Endothelial cell of umbilical vein (primary cell): ENCODE results near the gene SLC4A2. TPM values are rescaled to one million over a fixed set of nuclear protein-coding genes. Genes with fewer than 3 reads are reported as not detected.

Experiments used
- BruUV-seq: library from RNA; stranded (reverse); fragments of 400-500 nt; replicated peaks from 2 replicates; lab custom pipeline; 2021; lab: Mats Ljungman, UMichigan
- CTCF ChIA-PET: fragments of 300-600, 350-600 bp; sonication (Branson Sonifier 250); formaldehyde crosslinking; loops from one replicate; lab custom pipeline; 2021; ENCODE audit warnings: antibody characterized with exemption, inconsistent platforms; lab: Charles Lee
- POLR2A ChIA-PET: fragments of 300-600, 350-600 bp; sonication (Branson Sonifier 250); formaldehyde crosslinking; loops from one replicate; lab custom pipeline; 2021; ENCODE audit warnings: antibody characterized with exemption, inconsistent platforms; lab: Charles Lee
- DNase-seq: peaks from one replicate; pipeline ENCODE4 v3.0.0-alpha.2; 2011; ENCODE audit warnings: low read depth, low spot score
- FAIRE-seq: peaks from 2 replicates; lab custom pipeline; 2011; peaks lifted over from hg19 to GRCh38; lab: Jason Lieb, UNC
- H2AFZ ChIP-seq: 2 replicates; pipeline ENCODE4 v1.6.0; 2012; ENCODE audit warnings: low read depth, low read length, control low read depth, inconsistent platforms
- H3K27ac ChIP-seq: 2 replicates; pipeline ENCODE4 v1.5.1; 2011; ENCODE audit warnings: low read depth, mild to moderate bottlenecking, control low read depth, low read length, moderate library complexity; ENCODE audit not compliant: insufficient read depth
- H3K27me3 ChIP-seq, 2 experiments: 2 replicates each; pipeline versions ENCODE4 v1.6.0 to v1.6.1; 2011; ENCODE audit warnings: low read length in 2 of 2, mixed read lengths in 1 of 2; ENCODE audit not compliant: control insufficient read depth in 2 of 2, insufficient read depth in 2 of 2
- H3K36me3 ChIP-seq, 2 experiments: 2 replicates in 1 of 2; 3 replicates in 1 of 2; pipeline ENCODE4 v1.5.1; 2011; ENCODE audit warnings: low read length in 2 of 2, mild to moderate bottlenecking in 1 of 2, moderate library complexity in 1 of 2; ENCODE audit not compliant: control insufficient read depth in 2 of 2, insufficient read depth in 2 of 2; ENCODE audit errors: extremely low read depth in 1 of 2
- H3K4me1 ChIP-seq: 3 replicates; pipeline ENCODE4 v1.5.1; 2011; ENCODE audit warnings: mild to moderate bottlenecking, low read length; ENCODE audit not compliant: control insufficient read depth, insufficient read depth; ENCODE audit errors: extremely low read depth
- H3K4me2 ChIP-seq: 2 replicates; pipeline ENCODE4 v1.6.1; 2011; ENCODE audit warnings: low read length, control low read depth, mixed read lengths; ENCODE audit not compliant: insufficient read depth
- H3K4me3 ChIP-seq, 3 experiments: fragments of 200-600 bp in 1 of 3; sonication (generic), shearing (Covaris generic) in 1 of 3; replicated peaks in 1 of 3; 2 replicates each; pipeline ENCODE4 v1.5.1; 2011 to 2016; ENCODE audit warnings: control low read depth in 3 of 3, low read length in 3 of 3, mild to moderate bottlenecking in 2 of 3, inconsistent platforms in 1 of 3, low read depth in 1 of 3, moderate library complexity in 1 of 3; ENCODE audit not compliant: insufficient read depth in 1 of 3
- H3K79me2 ChIP-seq: 2 replicates; pipeline ENCODE4 v1.6.0; 2012; ENCODE audit warnings: low read length, inconsistent platforms; ENCODE audit not compliant: control insufficient read depth, insufficient read depth
- H3K9ac ChIP-seq: replicated peaks from 2 replicates; pipeline ENCODE3; 2011; ENCODE audit warnings: low read length, control low read depth; ENCODE audit not compliant: insufficient read depth; ENCODE audit errors: extremely low read depth
- H3K9me1 ChIP-seq: replicated peaks from 3 replicates; pipeline ENCODE4 v1.6.0; 2011; ENCODE audit warnings: mild to moderate bottlenecking, low read length; ENCODE audit not compliant: control insufficient read depth, insufficient read depth; ENCODE audit errors: extremely low read depth
- H3K9me3 ChIP-seq: replicated peaks from 2 replicates; pipeline ENCODE4 v1.5.1; 2012; ENCODE audit warnings: low read length, inconsistent platforms; ENCODE audit not compliant: control insufficient read depth, insufficient read depth
- H4K20me1 ChIP-seq: replicated peaks from 2 replicates; pipeline ENCODE3; 2011; ENCODE audit warnings: mild to moderate bottlenecking, low read length; ENCODE audit not compliant: control insufficient read depth, insufficient read depth; ENCODE audit errors: extremely low read depth
- EZH2 ChIP-seq: IDR thresholded peaks from 2 replicates; pipeline ENCODE4 v1.6.1; 2012; ENCODE audit warnings: borderline replicate concordance, low read depth, mild to moderate bottlenecking, moderate library complexity, low read length, inconsistent platforms; ENCODE audit not compliant: severe bottlenecking
- FOS ChIP-seq: IDR thresholded peaks from 2 replicates; pipeline ENCODE4 v1.6.1; 2011; ENCODE audit warnings: mild to moderate bottlenecking, low read length, moderate library complexity, borderline replicate concordance; ENCODE audit not compliant: insufficient read depth
- GATA2 ChIP-seq: IDR thresholded peaks from 2 replicates; pipeline ENCODE4 v1.7.0; 2011; ENCODE audit warnings: low read depth, mild to moderate bottlenecking, moderate library complexity, mixed read lengths, low read length; ENCODE audit not compliant: insufficient read length, insufficient read depth
- JUN ChIP-seq: IDR thresholded peaks from 2 replicates; pipeline ENCODE4 v1.6.1; 2011; ENCODE audit warnings: borderline replicate concordance, low read depth; ENCODE audit not compliant: insufficient read length, insufficient read depth
- MAX ChIP-seq: IDR thresholded peaks from 2 replicates; pipeline ENCODE4 v1.6.1; 2011; ENCODE audit not compliant: insufficient read depth, insufficient read length
- MYC ChIP-seq: IDR thresholded peaks from one replicate; pipeline ENCODE4 v1.6.1; 2011; ENCODE audit warnings: mild to moderate bottlenecking, low read depth, low read length
- POLR2A ChIP-seq: IDR thresholded peaks from 2 replicates; pipeline ENCODE4 v1.6.1; 2012; ENCODE audit warnings: low read depth, mild to moderate bottlenecking, control low read depth, low read length
- POLR2AphosphoS5 ChIP-seq: IDR thresholded peaks from 2 replicates; pipeline ENCODE4 v1.6.1; 2012; ENCODE audit warnings: low read depth, mild to moderate bottlenecking, control low read depth, low read length, moderate library complexity; ENCODE audit not compliant: insufficient read depth
- dilution Hi-C: fragments of 300-500 bp; cut with MboI; formaldehyde crosslinking; loops from one replicate; pipeline ENCODE4 v1.15.0; 2019; ENCODE audit warnings: low sequenced_read_pairs; ENCODE audit not compliant: extremely low pct_ligation_motif_present
- intact Hi-C: fragments of 100-400 bp; cut with micrococcal nuclease; formaldehyde crosslinking; loops from one replicate; pipeline ENCODE4 v1.10.0; 2022
- polyA plus RNA-seq, 4 experiments: library from polyadenylated mRNA; depleted of rRNA in 3 of 4; stranded (reverse) in 3 of 4; unstranded in 1 of 4; fragments of >200 nt; gene quantifications; 2 replicates each; pipeline versions ENCODE4 v1.2.1 to v1.2.3, GENCODE V29; 2011 to 2012; ENCODE audit warnings: missing spikeins in 1 of 4
- total RNA-seq: library from RNA; stranded (reverse); gene quantifications from 2 replicates; pipeline ENCODE4 v1.2.3, GENCODE V29; 2021
- TF ChIP-seq, protein P1 (sequence below), 2 donors: IDR thresholded peaks; 1 replicate in 1 of 2; 2 replicates in 1 of 2; pipeline ENCODE4 v1.5.1; 2011; ENCODE audit warnings: low read length in 2 of 2, mild to moderate bottlenecking in 2 of 2, moderate library complexity in 2 of 2, control low read depth in 1 of 2, inconsistent platforms in 1 of 2, low read depth in 1 of 2; ENCODE audit not compliant: insufficient read depth in 1 of 2; ENCODE audit errors: extremely low read depth in 1 of 2

SLC4A2 gene
- total and polyA plus RNA-seq, 2 donors (not counting 3 experiments of a cell fraction or from before 2014, with no cell fraction given), result 108 to 172 TPM

- H3K9ac ChIP-seq, result no peak overlapping the region
- dilution Hi-C loops, result no loop called here
- peaks cover 0 to 4% of the 10 kb centered on the region in 2 experiments for H3K27me3 ChIP-seq
- ChIA-PET CTCF (interaction anchor here (1.0 to 1.6 kb wide), 2 partner anchors 18 to 27 kb away, joined by 5 read pairs; partner anchors contain the start of gene ABCB8), POLR2A (no interaction called here)
- H2AFZ ChIP-seq, result no peak overlapping the region
- no peaks in the 10 kb centered on the region for H3K9me3 ChIP-seq
- H3K79me2 ChIP-seq, result no peaks in the 10 kb centered on the region
- BruUV-seq, result no TSS peak
- intact Hi-C loops, result no loop called here
- no peak overlapping the region for H3K4me3 ChIP-seq
- H3K9me1 ChIP-seq, result no peaks in the 10 kb centered on the region
- H3K4me2 ChIP-seq, result no peak overlapping the region
- DNase-seq (no peak), FAIRE-seq (no peak)
- H3K27ac ChIP-seq, result no peak overlapping the region
- H3K36me3 ChIP-seq, result no peaks in the 10 kb centered on the region
- H4K20me1 ChIP-seq, result no peaks in the 10 kb centered on the region
- TF ChIP-seq GATA2 (no peak), POLR2AphosphoS5 (no peak), MYC (no peak), MAX (no peak), JUN (no peak), EZH2 (no peak), POLR2A (no peak), FOS (no peak)
- TF ChIP-seq, protein P1, sequence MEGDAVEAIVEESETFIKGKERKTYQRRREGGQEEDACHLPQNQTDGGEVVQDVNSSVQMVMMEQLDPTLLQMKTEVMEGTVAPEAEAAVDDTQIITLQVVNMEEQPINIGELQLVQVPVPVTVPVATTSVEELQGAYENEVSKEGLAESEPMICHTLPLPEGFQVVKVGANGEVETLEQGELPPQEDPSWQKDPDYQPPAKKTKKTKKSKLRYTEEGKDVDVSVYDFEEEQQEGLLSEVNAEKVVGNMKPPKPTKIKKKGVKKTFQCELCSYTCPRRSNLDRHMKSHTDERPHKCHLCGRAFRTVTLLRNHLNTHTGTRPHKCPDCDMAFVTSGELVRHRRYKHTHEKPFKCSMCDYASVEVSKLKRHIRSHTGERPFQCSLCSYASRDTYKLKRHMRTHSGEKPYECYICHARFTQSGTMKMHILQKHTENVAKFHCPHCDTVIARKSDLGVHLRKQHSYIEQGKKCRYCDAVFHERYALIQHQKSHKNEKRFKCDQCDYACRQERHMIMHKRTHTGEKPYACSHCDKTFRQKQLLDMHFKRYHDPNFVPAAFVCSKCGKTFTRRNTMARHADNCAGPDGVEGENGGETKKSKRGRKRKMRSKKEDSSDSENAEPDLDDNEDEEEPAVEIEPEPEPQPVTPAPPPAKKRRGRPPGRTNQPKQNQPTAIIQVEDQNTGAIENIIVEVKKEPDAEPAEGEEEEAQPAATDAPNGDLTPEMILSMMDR (IDR thresholded peaks at IDR 0.05; ENCODE audit: extremely low read depth in 1 of 2, insufficient read depth in 1 of 2, low read depth in 1 of 2, low read length in 2 of 2), result no peak
- no peaks in the 10 kb centered on the region for H3K4me1 ChIP-seq
Observed at GRCh38 chr7:151045967-151046366, 13.4 kb upstream of the SLC4A2 start.
